ENCODE data around the gene FRY. TPM values are rescaled to one million over a fixed set of nuclear protein-coding genes. Genes with fewer than 3 reads are reported as not detected.

FRY gene
- total RNA-seq, 2 experiments from 2014 or later: 3.0 to 7.0 TPM

DNA sequence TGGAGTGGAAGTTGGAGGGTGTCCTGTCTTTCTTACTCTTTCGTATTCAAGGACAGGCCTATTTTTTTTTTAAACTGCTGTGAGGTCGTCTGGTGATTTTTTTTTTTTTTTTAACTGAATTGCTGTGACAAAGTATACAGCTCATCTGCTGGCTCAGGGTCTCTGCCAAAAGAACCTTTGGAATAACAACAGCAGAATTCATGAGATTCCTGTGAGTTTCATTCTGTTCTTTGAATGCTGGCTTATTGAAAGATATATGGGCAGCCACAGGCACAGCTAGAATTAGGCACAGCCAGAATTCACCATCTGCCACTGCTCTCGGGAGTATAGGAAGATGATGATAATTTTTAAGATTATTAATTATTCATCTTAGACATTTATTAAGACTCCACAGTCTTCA lies 21.4 kb upstream of the FRY start:
- H3K4me3 ChIP-seq (ENCODE audit: low read depth, low read length, poor library complexity, severe bottlenecking): no peak overlapping the region
- no TSS peak for BruUV-seq (replicated peaks)
- H3K79me2 ChIP-seq (ENCODE audit: insufficient read depth, low read depth, low read length): no peaks in the 10 kb centered on the region
- DNase-seq (ENCODE audit: low spot score): no peak
- no peaks in the 10 kb centered on the region for H3K9me3 ChIP-seq (ENCODE audit: low read length)
- no peaks in the 10 kb centered on the region for H3K9me2 ChIP-seq (ENCODE audit: insufficient read depth, low read length)
- intact Hi-C loops (cut with micrococcal nuclease; ENCODE audit: unreplicated experiment): no loop called here
- H3K36me3 ChIP-seq (ENCODE audit: insufficient read depth, low read length): no peaks in the 10 kb centered on the region
- no peaks in the 10 kb centered on the region for H4K20me1 ChIP-seq (ENCODE audit: insufficient read depth, low read length)
- POLR2A ChIA-PET: no interaction called here
- no peaks in the 10 kb centered on the region for H3K4me1 ChIP-seq (ENCODE audit: insufficient read depth, low read length, poor library complexity, severe bottlenecking)
- TF ChIP-seq, protein P1, sequence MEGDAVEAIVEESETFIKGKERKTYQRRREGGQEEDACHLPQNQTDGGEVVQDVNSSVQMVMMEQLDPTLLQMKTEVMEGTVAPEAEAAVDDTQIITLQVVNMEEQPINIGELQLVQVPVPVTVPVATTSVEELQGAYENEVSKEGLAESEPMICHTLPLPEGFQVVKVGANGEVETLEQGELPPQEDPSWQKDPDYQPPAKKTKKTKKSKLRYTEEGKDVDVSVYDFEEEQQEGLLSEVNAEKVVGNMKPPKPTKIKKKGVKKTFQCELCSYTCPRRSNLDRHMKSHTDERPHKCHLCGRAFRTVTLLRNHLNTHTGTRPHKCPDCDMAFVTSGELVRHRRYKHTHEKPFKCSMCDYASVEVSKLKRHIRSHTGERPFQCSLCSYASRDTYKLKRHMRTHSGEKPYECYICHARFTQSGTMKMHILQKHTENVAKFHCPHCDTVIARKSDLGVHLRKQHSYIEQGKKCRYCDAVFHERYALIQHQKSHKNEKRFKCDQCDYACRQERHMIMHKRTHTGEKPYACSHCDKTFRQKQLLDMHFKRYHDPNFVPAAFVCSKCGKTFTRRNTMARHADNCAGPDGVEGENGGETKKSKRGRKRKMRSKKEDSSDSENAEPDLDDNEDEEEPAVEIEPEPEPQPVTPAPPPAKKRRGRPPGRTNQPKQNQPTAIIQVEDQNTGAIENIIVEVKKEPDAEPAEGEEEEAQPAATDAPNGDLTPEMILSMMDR (conservative IDR thresholded peaks at IDR 0.05; ENCODE audit: low read length): no peak
- TF ChIP-seq EZH2phosphoT487 (IDR thresholded peaks at IDR 0.05; ENCODE audit: borderline replicate concordance, low read depth, low read length): no peak
- H2AFZ ChIP-seq (ENCODE audit: low read length): no peak overlapping the region
- CTCF ChIA-PET (ENCODE audit: unreplicated experiment): no interaction called here
- no peak overlapping the region for H3K27ac ChIP-seq (ENCODE audit: low read depth, low read length, poor library complexity, severe bottlenecking)
- H3K4me2 ChIP-seq (ENCODE audit: low read length): no peak overlapping the region

- H3K9me3 ChIP-seq (ENCODE audit: low read length): no peaks in the 10 kb centered on the region
- H3K79me2 ChIP-seq (ENCODE audit: insufficient read depth, low read depth, low read length): no peaks in the 10 kb centered on the region
- no peak overlapping the region for H3K27ac ChIP-seq (ENCODE audit: low read depth, low read length, poor library complexity, severe bottlenecking)
- no peaks in the 10 kb centered on the region for H4K20me1 ChIP-seq (ENCODE audit: insufficient read depth, low read length)
- DNase-seq (ENCODE audit: low spot score): no peak
- H3K36me3 ChIP-seq (ENCODE audit: insufficient read depth, low read length): no peaks in the 10 kb centered on the region
- H3K4me2 ChIP-seq (ENCODE audit: low read length): no peak overlapping the region
- ChIA-PET POLR2A (interaction anchor here (0.7 to 1.2 kb wide), 2 partner anchors 247 to 1361 kb away, joined by 3 read pairs; no protein-coding TSS in a partner anchor), CTCF (ENCODE audit: unreplicated experiment) (no interaction called here)
- no peak overlapping the region for H2AFZ ChIP-seq (ENCODE audit: low read length)
- H3K4me3 ChIP-seq (ENCODE audit: low read depth, low read length, poor library complexity, severe bottlenecking): no peak overlapping the region
- TF ChIP-seq EZH2phosphoT487 (IDR thresholded peaks at IDR 0.05; ENCODE audit: borderline replicate concordance, low read depth, low read length): no peak
- TF ChIP-seq, protein P1 (conservative IDR thresholded peaks at IDR 0.05; ENCODE audit: low read length): no peak
- no TSS peak for BruUV-seq (replicated peaks)
- H3K9me2 ChIP-seq (ENCODE audit: insufficient read depth, low read length): no peaks in the 10 kb centered on the region
- intact Hi-C loops (cut with micrococcal nuclease; ENCODE audit: unreplicated experiment): no loop called here
- H3K4me1 ChIP-seq (ENCODE audit: insufficient read depth, low read length, poor library complexity, severe bottlenecking): no peaks in the 10 kb centered on the region
These were observed 19.6 kb upstream of the FRY start for GRCh38 chr13:32011971-32012370.

- H4K20me1 ChIP-seq (ENCODE audit: insufficient read depth, low read length): no peaks in the 10 kb centered on the region
- TF ChIP-seq EZH2phosphoT487 (IDR thresholded peaks at IDR 0.05; ENCODE audit: borderline replicate concordance, low read depth, low read length): no peak
- TF ChIP-seq, protein P1 (conservative IDR thresholded peaks at IDR 0.05; ENCODE audit: low read length): no peak
- no peaks in the 10 kb centered on the region for H3K9me2 ChIP-seq (ENCODE audit: insufficient read depth, low read length)
- no peak overlapping the region for H2AFZ ChIP-seq (ENCODE audit: low read length)
- H3K36me3 ChIP-seq (ENCODE audit: insufficient read depth, low read length): no peaks in the 10 kb centered on the region
- BruUV-seq (replicated peaks): no TSS peak
- no peak overlapping the region for H3K4me2 ChIP-seq (ENCODE audit: low read length)
- CTCF ChIA-PET (ENCODE audit: unreplicated experiment): no interaction called here
- H3K9me3 ChIP-seq (ENCODE audit: low read length): no peaks in the 10 kb centered on the region
- H3K4me1 ChIP-seq (ENCODE audit: insufficient read depth, low read length, poor library complexity, severe bottlenecking): no peaks in the 10 kb centered on the region
- no peak for DNase-seq (ENCODE audit: low spot score)
- intact Hi-C loops (cut with micrococcal nuclease; ENCODE audit: unreplicated experiment): no loop called here
- no peak overlapping the region for H3K4me3 ChIP-seq (ENCODE audit: low read depth, low read length, poor library complexity, severe bottlenecking)
- H3K27ac ChIP-seq (ENCODE audit: low read depth, low read length, poor library complexity, severe bottlenecking): no peak overlapping the region
- no peaks in the 10 kb centered on the region for H3K79me2 ChIP-seq (ENCODE audit: insufficient read depth, low read depth, low read length)
- POLR2A ChIA-PET: no interaction called here
These were observed 18.4 kb upstream of the FRY start for GRCh38 chr13:32013181-32013580.
